ENCODE measurements around the gene CALHM6. TPM values are rescaled to one million over a fixed set of nuclear protein-coding genes. Genes with fewer than 3 reads are reported as not detected.

The CALHM6 gene
- total RNA-seq, 6 donors from 2014 or later: 2.7 to 23.0 (median 7.1) TPM; not detected in 2

DNA sequence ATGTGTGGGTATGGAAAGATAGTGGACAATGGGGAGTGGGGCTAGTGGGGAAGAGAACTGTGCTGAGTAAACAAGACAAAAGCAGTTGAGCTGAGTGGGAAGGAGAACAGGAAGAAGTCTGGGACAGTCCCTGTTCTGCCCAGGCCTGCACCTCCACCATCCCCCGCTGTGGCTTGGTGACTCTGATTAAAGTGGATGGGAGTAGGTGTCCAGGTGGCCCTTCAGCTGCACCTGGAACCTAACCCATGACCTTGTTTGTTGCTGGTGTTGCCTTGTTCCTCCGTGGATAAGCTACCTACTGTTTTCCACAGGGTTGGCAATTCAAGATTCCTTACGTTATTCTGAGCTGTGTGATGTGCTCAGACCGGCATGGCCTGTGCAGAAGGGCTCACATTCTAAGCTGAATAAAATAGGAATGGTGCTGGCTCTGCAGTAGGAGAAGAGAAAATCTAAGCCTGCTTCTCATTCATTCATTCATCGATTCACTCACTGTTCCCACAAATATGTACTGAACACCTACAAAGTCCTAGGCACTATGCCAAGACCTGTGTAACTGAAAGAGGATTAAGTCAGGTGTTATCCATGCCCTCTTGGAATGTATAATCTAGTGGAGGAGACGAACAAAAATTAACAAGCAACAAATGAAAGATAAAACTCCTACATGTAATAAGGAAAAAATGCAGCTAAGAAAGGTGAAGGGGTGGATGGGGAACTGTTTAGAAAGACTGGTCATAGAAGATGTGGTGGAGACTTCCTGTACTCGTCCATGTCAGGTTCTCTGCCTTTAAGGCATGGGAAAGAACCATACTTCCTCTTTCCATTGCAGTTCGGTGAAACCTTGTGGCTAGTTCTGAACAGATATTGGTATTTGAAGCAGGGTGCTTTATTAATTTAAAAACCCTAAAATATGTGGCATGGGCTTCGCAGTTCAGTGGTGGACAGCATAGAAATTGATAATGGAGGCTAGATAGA is 10.1 kb upstream of the CALHM6 start:
- DNase-seq (peak in 1 of 2 donors; percentile 69), ATAC-seq (ENCODE audit: low FRiP score in 2 of 2) (peak; percentile 55 to 59)
- Histone ChIP-seq H3K27ac (peak overlapping the region in 1 of 4 donors; percentile 11), H3K4me3 (no peak overlapping the region), H3K36me3 (no peaks in the 10 kb centered on the region), H3K27me3 (no peaks in the 10 kb centered on the region), H3K4me1 (peaks cover 9 to 19% (median 13%) of the 10 kb centered on the region in 4 donors), H3K9me3 (no peaks in the 10 kb centered on the region)
- TF ChIP-seq, protein P1, sequence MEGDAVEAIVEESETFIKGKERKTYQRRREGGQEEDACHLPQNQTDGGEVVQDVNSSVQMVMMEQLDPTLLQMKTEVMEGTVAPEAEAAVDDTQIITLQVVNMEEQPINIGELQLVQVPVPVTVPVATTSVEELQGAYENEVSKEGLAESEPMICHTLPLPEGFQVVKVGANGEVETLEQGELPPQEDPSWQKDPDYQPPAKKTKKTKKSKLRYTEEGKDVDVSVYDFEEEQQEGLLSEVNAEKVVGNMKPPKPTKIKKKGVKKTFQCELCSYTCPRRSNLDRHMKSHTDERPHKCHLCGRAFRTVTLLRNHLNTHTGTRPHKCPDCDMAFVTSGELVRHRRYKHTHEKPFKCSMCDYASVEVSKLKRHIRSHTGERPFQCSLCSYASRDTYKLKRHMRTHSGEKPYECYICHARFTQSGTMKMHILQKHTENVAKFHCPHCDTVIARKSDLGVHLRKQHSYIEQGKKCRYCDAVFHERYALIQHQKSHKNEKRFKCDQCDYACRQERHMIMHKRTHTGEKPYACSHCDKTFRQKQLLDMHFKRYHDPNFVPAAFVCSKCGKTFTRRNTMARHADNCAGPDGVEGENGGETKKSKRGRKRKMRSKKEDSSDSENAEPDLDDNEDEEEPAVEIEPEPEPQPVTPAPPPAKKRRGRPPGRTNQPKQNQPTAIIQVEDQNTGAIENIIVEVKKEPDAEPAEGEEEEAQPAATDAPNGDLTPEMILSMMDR (IDR thresholded peaks at IDR 0.05): no peak
- TF ChIP-seq EP300 (IDR thresholded peaks at IDR 0.05): no peak
- TF ChIP-seq POLR2A (IDR thresholded peaks at IDR 0.05): no peak
- WGBS, 2 donors: 67 to 74% methylated on average over 9 of the region's 9 CpGs

DNA sequence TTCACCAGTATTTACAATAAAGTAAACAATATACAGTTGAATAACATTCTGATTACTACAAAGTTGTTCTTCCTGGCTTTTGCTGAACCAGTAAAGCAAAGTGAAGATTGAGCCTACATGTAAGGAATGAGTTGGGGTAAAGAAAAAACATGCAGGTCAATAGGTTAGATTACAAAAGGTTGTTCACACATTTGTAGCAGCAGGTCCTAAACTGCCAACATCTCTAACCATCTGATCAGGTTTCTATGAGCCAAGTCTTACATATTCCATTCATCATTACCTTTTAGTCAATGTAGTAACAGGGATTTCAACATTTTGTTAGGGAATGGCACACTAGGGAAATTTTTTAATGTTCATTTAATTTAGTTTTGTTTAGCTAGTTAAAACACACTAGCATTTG is 9.3 kb upstream of the CALHM6 start:
- Histone ChIP-seq H3K27ac (no peak overlapping the region), H3K36me3 (no peaks in the 10 kb centered on the region), H3K4me3 (no peak overlapping the region), H3K27me3 (no peaks in the 10 kb centered on the region), H3K9me3 (no peaks in the 10 kb centered on the region), H3K4me1 (peaks cover 9 to 19% (median 11%) of the 10 kb centered on the region in 4 donors)
- no peak for DNase-seq
- ATAC-seq (ENCODE audit: low FRiP score in 2 of 2): no peak
- no peak for TF ChIP-seq POLR2A (IDR thresholded peaks at IDR 0.05)
- no peak for TF ChIP-seq POLR2AphosphoS5 (IDR thresholded peaks at IDR 0.05)
- TF ChIP-seq, protein P1 (IDR thresholded peaks at IDR 0.05): no peak
- no peak for TF ChIP-seq EP300 (IDR thresholded peaks at IDR 0.05)

DNA sequence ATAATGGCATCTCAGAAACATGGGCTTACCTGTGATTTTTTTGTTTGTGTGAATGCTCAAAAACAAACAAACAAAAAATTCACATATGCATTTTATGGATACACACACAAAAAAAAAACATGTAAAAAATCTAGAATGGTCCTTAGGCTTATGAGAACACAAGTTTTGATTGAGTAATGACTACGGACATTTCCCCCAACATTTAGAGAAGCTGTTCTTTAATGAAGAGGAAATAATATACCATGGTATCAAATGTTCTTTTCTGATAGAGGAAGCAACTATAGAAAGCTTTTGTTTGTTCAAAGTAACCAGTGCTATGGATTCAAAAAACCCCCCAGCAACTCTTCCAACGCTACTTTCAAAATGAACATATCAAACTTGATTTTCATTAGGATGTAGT is 8.6 kb upstream of the CALHM6 start:
- H3K4me1 ChIP-seq: peaks cover 5 to 14% (median 11%) of the 10 kb centered on the region in 4 donors
- no peaks in the 10 kb centered on the region for H3K36me3 ChIP-seq
- WGBS, 2 donors: 71 to 84% methylated on average over 2 of the region's 2 CpGs
- no peak overlapping the region for H3K4me3 ChIP-seq
- TF ChIP-seq POLR2A (IDR thresholded peaks at IDR 0.05): no peak
- no peak for TF ChIP-seq EP300 (IDR thresholded peaks at IDR 0.05)
- TF ChIP-seq POLR2AphosphoS5 (IDR thresholded peaks at IDR 0.05): no peak
- TF ChIP-seq, protein P1 (IDR thresholded peaks at IDR 0.05): no peak
- H3K9me3 ChIP-seq: no peaks in the 10 kb centered on the region
- ATAC-seq (ENCODE audit: low FRiP score in 2 of 2) (no peak), DNase-seq (no peak)
- H3K27me3 ChIP-seq: no peaks in the 10 kb centered on the region
- no peak overlapping the region for H3K27ac ChIP-seq

DNA sequence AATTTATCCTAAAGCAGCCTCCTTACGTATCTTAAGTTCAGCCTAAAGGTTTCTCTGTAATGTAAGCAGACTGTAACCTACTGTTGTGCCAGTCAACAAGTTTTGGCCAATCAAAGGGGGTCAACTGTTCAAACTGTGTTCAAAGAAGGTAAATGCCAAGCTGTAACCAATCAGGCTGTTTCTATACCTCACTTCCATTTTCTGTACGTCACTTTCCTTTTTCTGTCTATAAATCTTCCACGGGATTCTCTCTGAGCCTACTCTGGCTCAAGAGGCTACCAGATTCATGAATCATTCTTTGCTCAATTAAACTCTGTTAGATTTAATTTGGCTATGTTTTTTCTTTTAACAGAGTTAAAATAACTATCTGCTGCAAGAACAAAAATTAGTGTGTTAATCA is 5.1 kb upstream of the CALHM6 start:
- DNase-seq (no peak), ATAC-seq (ENCODE audit: low FRiP score in 2 of 2) (no peak)
- Histone ChIP-seq H3K4me3 (no peak overlapping the region), H3K36me3 (no peaks in the 10 kb centered on the region), H3K27ac (no peak overlapping the region), H3K27me3 (no peaks in the 10 kb centered on the region), H3K4me1 (peaks cover 0 to 7% (median 5%) of the 10 kb centered on the region in 4 donors), H3K9me3 (no peaks in the 10 kb centered on the region)
- WGBS, 2 donors: 87 to 89% methylated on average over 3 of the region's 3 CpGs
- TF ChIP-seq, protein P1 (IDR thresholded peaks at IDR 0.05): no peak
- TF ChIP-seq EP300 (IDR thresholded peaks at IDR 0.05): no peak
- no peak for TF ChIP-seq POLR2A (IDR thresholded peaks at IDR 0.05)
- no peak for TF ChIP-seq POLR2AphosphoS5 (IDR thresholded peaks at IDR 0.05)
